Aortic smooth muscle cell (primary cell): ENCODE data around the gene BTG2. TPM values are rescaled to one million over a fixed set of nuclear protein-coding genes. Genes with fewer than 3 reads are reported as not detected.

Experiments
- total RNA-seq: library from RNA; depleted of rRNA; stranded (reverse); fragments of >200 nt; gene quantifications from 2 replicates; pipeline ENCODE4 v1.2.3, GENCODE V29; 2014

BTG2 gene
- 8.3 and 13.0 TPM in 2 replicates for total RNA-seq

GRCh38 chr1:203304919-203305808 lies at the start of gene BTG2:
TSS of gene BTG2 (plus strand) at chr1:203305519. CDS start at chr1:203305607, 88 bp downstream.

GRCh38 chr1:203351037-203351625 lies 45.8 kb downstream of the BTG2 start, which contains the start of gene FMOD:
TSS of gene FMOD (minus strand) at chr1:203351122. CDS start at chr1:203348270, 2,852 bp downstream.

Other genes with a start within 250 kb of the BTG2 start
- gene MYOG, start 219.5 kb upstream of the BTG2 start, total RNA-seq: not detected in 2 replicates
- gene ADORA1, start 177.8 kb upstream of the BTG2 start, total RNA-seq: 0.26 TPM in 1 of 2 replicates, not detected in the other
- 0.06 TPM in 1 of 2 replicates, not detected in the other for gene MYBPH, start 129.7 kb upstream of the BTG2 start, total RNA-seq
- 0.06 and 0.13 TPM in 2 replicates for gene CHI3L1, start 118.8 kb upstream of the BTG2 start, total RNA-seq
- gene CHIT1, start 75.8 kb upstream of the BTG2 start, total RNA-seq: not detected in 2 replicates
- gene FMOD, start 45.6 kb downstream of the BTG2 start, total RNA-seq: 4.4 and 6.3 TPM in 2 replicates
- gene PRELP, start 170.3 kb downstream of the BTG2 start, total RNA-seq: 1.1 and 2.7 TPM in 2 replicates
- gene OPTC, start 188.6 kb downstream of the BTG2 start, total RNA-seq: not detected in 2 replicates